NCI-H1048 (cell line): ENCODE measurements around the gene KRTAP1-1.
"Not testable (repeated sequence)": the region's sequence is repeated elsewhere in the genome, so short reads cannot be mapped to it uniquely, and the experiment has no call there.

Source experiments
- DNase-seq: peaks from one replicate; lab custom pipeline; 2025; lab: John Stamatoyannopoulos, UW

The KRTAP1-1 gene

DNA sequence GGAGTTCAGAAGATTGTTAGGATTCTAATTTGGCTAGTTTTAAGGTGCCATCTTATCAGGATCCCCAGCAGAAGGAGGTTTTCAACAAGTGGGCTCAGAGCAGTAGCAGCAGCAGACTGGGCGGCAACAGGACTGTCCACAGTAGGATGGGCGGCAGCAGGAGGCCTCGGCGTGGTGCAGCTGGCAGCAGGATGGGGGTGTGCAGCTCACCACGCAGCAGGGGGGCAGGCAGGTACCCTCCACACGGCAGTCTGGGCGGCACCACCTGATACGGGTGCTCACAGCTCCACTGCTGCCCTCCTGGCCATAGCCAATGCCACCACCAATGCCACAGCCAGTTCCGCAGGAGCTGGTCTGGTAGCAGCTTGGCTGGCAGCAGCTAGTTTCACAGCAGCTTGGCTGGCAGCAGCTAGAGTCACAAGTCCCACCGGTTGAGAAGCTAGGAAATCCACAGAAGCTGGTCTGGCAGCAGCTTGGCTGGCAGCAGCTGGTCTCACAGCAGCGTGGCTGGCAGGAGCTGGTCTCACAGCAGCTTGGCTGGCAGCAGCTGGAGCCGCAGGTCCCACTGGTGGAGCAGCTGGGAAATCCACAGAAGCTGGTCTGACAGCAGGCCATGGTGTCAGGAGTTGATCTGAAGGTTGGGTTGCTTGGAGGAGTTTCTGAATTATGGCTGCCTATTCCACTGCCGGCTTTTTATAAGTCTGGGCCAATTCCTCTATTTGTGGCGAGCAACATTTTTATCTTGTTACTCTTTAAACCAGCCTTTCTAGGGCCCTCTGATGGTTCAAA lies at the start of gene KRTAP1-1:
KRTAP1-1 (minus strand) TSS at position 668 of the 789 bp plus-strand sequence; CDS start at position 615, 53 bp downstream.
- DNase-seq: not testable (repeated sequence)

DNA sequence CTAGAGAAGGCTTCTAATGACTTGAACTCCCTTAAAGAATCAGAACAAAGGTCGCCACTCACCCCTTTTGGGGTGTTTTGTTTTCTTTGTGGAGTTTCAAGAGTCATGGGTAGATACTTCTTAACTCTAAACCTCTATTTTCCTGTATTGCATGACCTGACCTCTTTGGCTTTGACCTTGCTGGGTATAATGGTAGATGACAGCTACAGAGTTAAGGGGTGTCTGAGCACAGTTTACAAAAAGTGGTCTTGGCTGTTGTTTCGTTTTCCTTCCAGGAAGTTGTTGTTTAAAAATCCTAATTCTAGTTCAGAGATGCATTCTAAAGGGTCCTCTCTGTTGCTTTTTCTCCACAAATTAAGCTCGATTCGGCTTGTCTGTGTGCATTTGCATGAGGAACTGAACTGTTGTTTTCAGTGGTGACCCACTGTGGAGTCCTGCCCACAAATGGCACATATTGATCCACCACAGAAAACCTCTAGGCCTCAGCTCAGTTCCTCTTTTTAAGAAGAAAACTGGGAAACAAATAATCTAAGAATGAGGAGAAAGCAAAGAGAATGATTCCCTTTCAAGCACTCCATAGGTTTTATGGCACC lies 47.6 kb upstream of the KRTAP1-1 start:
- not testable (repeated sequence) for DNase-seq

- DNase-seq: not testable (repeated sequence)
Observed at GRCh38 chr17:41084100-41084856, 43.0 kb upstream of the KRTAP1-1 start, which contains the start of gene KRTAP4-7. KRTAP4-7 (plus strand) TSS chr17:41084150; CDS start chr17:41084207, 57 bp downstream.

GRCh38 chr17:41083427-41083826 lies 42.2 kb upstream of the KRTAP1-1 start:
- DNase-seq: not testable (repeated sequence)

DNA sequence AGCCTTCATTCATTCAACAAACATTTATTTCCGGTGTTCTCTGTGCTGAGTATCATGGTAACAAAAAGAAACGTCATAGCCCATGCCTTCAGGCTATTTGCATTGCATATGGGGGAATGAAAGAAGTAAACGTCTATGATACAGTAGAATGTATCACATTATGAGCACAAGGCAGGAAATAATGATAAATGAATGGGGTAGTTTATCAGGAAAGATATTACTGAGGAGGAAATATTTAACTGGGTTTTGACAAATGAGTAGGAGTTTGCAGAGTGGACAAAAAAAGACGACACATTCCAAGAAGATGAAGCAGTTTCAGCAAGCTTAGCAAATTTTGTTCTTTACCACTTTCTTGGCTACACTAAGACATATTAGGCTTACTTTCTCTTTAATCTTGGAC lies 41.4 kb upstream of the KRTAP1-1 start:
- DNase-seq: no peak

GRCh38 chr17:41076788-41077187 lies 35.5 kb upstream of the KRTAP1-1 start:
- no peak for DNase-seq

GRCh38 chr17:41073676-41074075 lies 32.4 kb upstream of the KRTAP1-1 start:
- DNase-seq: no peak

- no peak for DNase-seq
Observed at GRCh38 chr17:41071606-41072360, 30.5 kb upstream of the KRTAP1-1 start.

- no peak for DNase-seq
Observed at GRCh38 chr17:41069031-41069430, 27.8 kb upstream of the KRTAP1-1 start.

- no peak for DNase-seq
Observed at GRCh38 chr17:41067281-41067680, 26.0 kb upstream of the KRTAP1-1 start.

GRCh38 chr17:41065829-41066624 lies 24.8 kb upstream of the KRTAP1-1 start, which contains the start of gene KRTAP2-4:
KRTAP2-4 (minus strand) TSS chr17:41065879; CDS start chr17:41065845, 34 bp downstream.
- DNase-seq: no peak

- not testable (repeated sequence) for DNase-seq
Observed at GRCh38 chr17:41065016-41065689, 23.9 kb upstream of the KRTAP1-1 start.

GRCh38 chr17:41064301-41064700 lies 23.1 kb upstream of the KRTAP1-1 start:
- no peak for DNase-seq

- no peak for DNase-seq
Observed at GRCh38 chr17:41063449-41063848, 22.2 kb upstream of the KRTAP1-1 start.

GRCh38 chr17:41061964-41062363 lies 20.7 kb upstream of the KRTAP1-1 start:
- DNase-seq: no peak

- DNase-seq: no peak
Observed at GRCh38 chr17:41060052-41060604, 18.9 kb upstream of the KRTAP1-1 start, which contains the start of gene KRTAP2-3. KRTAP2-3 (minus strand) TSS chr17:41060114; CDS start chr17:41060050, 64 bp downstream.

DNA sequence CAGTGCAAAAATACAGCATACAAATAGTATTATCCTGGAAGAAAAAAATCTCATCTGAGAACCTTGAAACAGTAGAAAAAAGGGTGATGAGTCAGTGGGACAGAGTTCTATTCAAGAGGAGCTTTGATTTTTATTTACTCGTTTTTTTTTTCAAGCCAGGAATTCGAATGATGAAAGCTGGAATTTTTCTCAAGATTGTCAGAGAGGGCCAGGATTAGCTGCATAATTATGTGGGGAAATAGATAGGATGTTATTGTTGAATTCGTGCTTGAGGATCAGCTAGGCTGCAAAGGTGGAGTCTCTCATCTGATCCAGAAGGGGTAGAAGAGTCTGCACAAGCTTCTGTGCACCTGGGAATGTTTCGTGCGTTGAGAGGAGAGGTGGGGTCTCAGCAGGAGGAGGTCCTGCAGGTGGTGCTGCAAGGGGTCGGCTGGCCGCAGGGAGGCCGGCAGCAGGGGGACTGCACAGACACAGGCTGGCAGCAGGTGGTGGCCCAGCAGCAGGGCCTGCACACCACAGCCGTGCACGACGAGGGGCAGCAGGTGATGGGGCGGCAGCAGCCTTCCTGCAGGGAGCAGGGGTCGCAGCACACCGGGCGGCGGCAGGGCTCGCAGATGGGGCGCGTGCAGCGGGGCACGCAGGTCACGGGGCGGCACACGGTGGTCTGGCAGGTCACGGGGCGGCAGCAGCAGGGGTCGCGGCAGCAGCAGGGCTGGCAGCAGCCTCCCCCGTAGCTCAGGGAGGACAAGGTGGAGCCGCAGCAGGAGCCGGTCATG lies 18.2 kb upstream of the KRTAP1-1 start:
- DNase-seq: not testable (repeated sequence)

- DNase-seq: no peak
Observed at GRCh38 chr17:41058741-41059140, 17.5 kb upstream of the KRTAP1-1 start.

GRCh38 chr17:41057547-41057946 lies 16.3 kb upstream of the KRTAP1-1 start:
- no peak for DNase-seq
